ENCODE measurements around the gene ZBTB25. TPM values are rescaled to one million over a fixed set of nuclear protein-coding genes. Genes with fewer than 3 reads are reported as not detected.

ZBTB25 gene
- total RNA-seq, 1 donor, result 9.8 TPM

GRCh38 chr14:64464651-64465050, 39.0 kb downstream of the ZBTB25 start:
- peaks cover 10% of the 10 kb centered on the region for H3K4me1 ChIP-seq (ENCODE audit: insufficient read depth, low read length)
- no peaks in the 10 kb centered on the region for H3K79me2 ChIP-seq (ENCODE audit: insufficient read depth, low read length)
- no peaks in the 10 kb centered on the region for H3K27me3 ChIP-seq (ENCODE audit: insufficient read depth, low read length)
- H3K27ac ChIP-seq (ENCODE audit: low read depth, low read length), result no peak overlapping the region
- TF ChIP-seq, protein P1, sequence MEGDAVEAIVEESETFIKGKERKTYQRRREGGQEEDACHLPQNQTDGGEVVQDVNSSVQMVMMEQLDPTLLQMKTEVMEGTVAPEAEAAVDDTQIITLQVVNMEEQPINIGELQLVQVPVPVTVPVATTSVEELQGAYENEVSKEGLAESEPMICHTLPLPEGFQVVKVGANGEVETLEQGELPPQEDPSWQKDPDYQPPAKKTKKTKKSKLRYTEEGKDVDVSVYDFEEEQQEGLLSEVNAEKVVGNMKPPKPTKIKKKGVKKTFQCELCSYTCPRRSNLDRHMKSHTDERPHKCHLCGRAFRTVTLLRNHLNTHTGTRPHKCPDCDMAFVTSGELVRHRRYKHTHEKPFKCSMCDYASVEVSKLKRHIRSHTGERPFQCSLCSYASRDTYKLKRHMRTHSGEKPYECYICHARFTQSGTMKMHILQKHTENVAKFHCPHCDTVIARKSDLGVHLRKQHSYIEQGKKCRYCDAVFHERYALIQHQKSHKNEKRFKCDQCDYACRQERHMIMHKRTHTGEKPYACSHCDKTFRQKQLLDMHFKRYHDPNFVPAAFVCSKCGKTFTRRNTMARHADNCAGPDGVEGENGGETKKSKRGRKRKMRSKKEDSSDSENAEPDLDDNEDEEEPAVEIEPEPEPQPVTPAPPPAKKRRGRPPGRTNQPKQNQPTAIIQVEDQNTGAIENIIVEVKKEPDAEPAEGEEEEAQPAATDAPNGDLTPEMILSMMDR (IDR thresholded peaks at IDR 0.05; ENCODE audit: extremely low read depth, low read depth, low read length), result no peak
- DNase-seq (ENCODE audit: insufficient read length, low spot score, missing footprints), result no peak
- no peaks in the 10 kb centered on the region for H3K9me3 ChIP-seq (ENCODE audit: low read depth, low read length)
- no peaks in the 10 kb centered on the region for H4K20me1 ChIP-seq (ENCODE audit: insufficient read depth, low read length)
- peak overlapping the region; percentile 97 for H3K4me2 ChIP-seq (ENCODE audit: insufficient read depth, low read length)
- H2AFZ ChIP-seq (ENCODE audit: low read length), result peak overlapping the region; percentile 33
- peak overlapping the region; percentile 82 for H3K4me3 ChIP-seq (ENCODE audit: insufficient read depth, low read length)
- H3K36me3 ChIP-seq (ENCODE audit: insufficient read depth, low read length), result peaks cover 5% of the 10 kb centered on the region

- Histone ChIP-seq H3K4me1 (ENCODE audit: insufficient read depth, low read length) (peaks cover 10% of the 10 kb centered on the region), H3K27me3 (ENCODE audit: insufficient read depth, low read length) (no peaks in the 10 kb centered on the region), H4K20me1 (ENCODE audit: insufficient read depth, low read length) (no peaks in the 10 kb centered on the region), H3K27ac (ENCODE audit: low read depth, low read length) (no peak overlapping the region), H3K79me2 (ENCODE audit: insufficient read depth, low read length) (no peaks in the 10 kb centered on the region), H3K4me3 (ENCODE audit: insufficient read depth, low read length) (no peak overlapping the region), H2AFZ (ENCODE audit: low read length) (no peak overlapping the region), H3K4me2 (ENCODE audit: insufficient read depth, low read length) (no peak overlapping the region), H3K9me3 (ENCODE audit: low read depth, low read length) (no peaks in the 10 kb centered on the region), H3K36me3 (ENCODE audit: insufficient read depth, low read length) (peaks cover 7% of the 10 kb centered on the region)
- no peak for DNase-seq (ENCODE audit: insufficient read length, low spot score, missing footprints)
- TF ChIP-seq, protein P1 (IDR thresholded peaks at IDR 0.05; ENCODE audit: extremely low read depth, low read depth, low read length), result no peak
Measured at GRCh38 chr14:64463873-64464272, 39.8 kb downstream of the ZBTB25 start.

GRCh38 chr14:64463195-64463594, 40.4 kb downstream of the ZBTB25 start:
- Histone ChIP-seq H3K27ac (ENCODE audit: low read depth, low read length) (no peak overlapping the region), H3K27me3 (ENCODE audit: insufficient read depth, low read length) (no peaks in the 10 kb centered on the region), H2AFZ (ENCODE audit: low read length) (no peak overlapping the region), H3K9me3 (ENCODE audit: low read depth, low read length) (no peaks in the 10 kb centered on the region), H3K36me3 (ENCODE audit: insufficient read depth, low read length) (peaks cover 12% of the 10 kb centered on the region), H3K79me2 (ENCODE audit: insufficient read depth, low read length) (no peaks in the 10 kb centered on the region), H3K4me3 (ENCODE audit: insufficient read depth, low read length) (no peak overlapping the region), H3K4me2 (ENCODE audit: insufficient read depth, low read length) (no peak overlapping the region), H4K20me1 (ENCODE audit: insufficient read depth, low read length) (no peaks in the 10 kb centered on the region), H3K4me1 (ENCODE audit: insufficient read depth, low read length) (peaks cover 10% of the 10 kb centered on the region)
- no peak for DNase-seq (ENCODE audit: insufficient read length, low spot score, missing footprints)
- TF ChIP-seq, protein P1 (IDR thresholded peaks at IDR 0.05; ENCODE audit: extremely low read depth, low read depth, low read length), result no peak

- no peak overlapping the region for H2AFZ ChIP-seq (ENCODE audit: low read length)
- DNase-seq (ENCODE audit: insufficient read length, low spot score, missing footprints), result no peak
- TF ChIP-seq, protein P1 (IDR thresholded peaks at IDR 0.05; ENCODE audit: extremely low read depth, low read depth, low read length), result no peak
Measured at GRCh38 chr14:64461221-64461620, 42.4 kb downstream of the ZBTB25 start.

More at GRCh38 chr14:64461221-64461620, 42.4 kb downstream of the ZBTB25 start:
- H3K27me3 ChIP-seq (ENCODE audit: insufficient read depth, low read length), result no peaks in the 10 kb centered on the region
- H3K9me3 ChIP-seq (ENCODE audit: low read depth, low read length), result no peaks in the 10 kb centered on the region
- no peaks in the 10 kb centered on the region for H4K20me1 ChIP-seq (ENCODE audit: insufficient read depth, low read length)
- peaks cover 9% of the 10 kb centered on the region for H3K4me1 ChIP-seq (ENCODE audit: insufficient read depth, low read length)
- no peak overlapping the region for H3K27ac ChIP-seq (ENCODE audit: low read depth, low read length)
- no peaks in the 10 kb centered on the region for H3K79me2 ChIP-seq (ENCODE audit: insufficient read depth, low read length)
- no peak overlapping the region for H3K4me3 ChIP-seq (ENCODE audit: insufficient read depth, low read length)
- H3K4me2 ChIP-seq (ENCODE audit: insufficient read depth, low read length), result no peak overlapping the region
- peaks cover 18% of the 10 kb centered on the region for H3K36me3 ChIP-seq (ENCODE audit: insufficient read depth, low read length)

Data from osteoblast (primary cell).